DOHH2 (cell line): ENCODE measurements around the gene POLDIP2.
A peak's percentile ranks its signal among the peaks of the same experiment; 100 is the strongest.

Experiments used
- H3F3A ChIP-seq: fragments of 200-600 bp; sonication (generic), shearing (Covaris generic); 2 replicates; pipeline ENCODE4 v1.6.0; 2016; ENCODE audit warnings: antibody characterized with exemption, mild to moderate bottlenecking; ENCODE audit not compliant: control insufficient read depth, insufficient read depth
- H3K27ac ChIP-seq: fragments of 200-600 bp; sonication (generic); 2 replicates; pipeline ENCODE4 v1.5.1; 2014; ENCODE audit warnings: low read depth, mild to moderate bottlenecking, low read length, moderate library complexity
- H3K27me3 ChIP-seq: fragments of 200-600 bp; sonication (generic); 2 replicates; pipeline ENCODE4 v1.6.1; 2014; ENCODE audit warnings: mild to moderate bottlenecking, low read length, mixed read lengths; ENCODE audit not compliant: control insufficient read depth
- H3K36me3 ChIP-seq: fragments of 200-600 bp; sonication (generic); 2 replicates; pipeline ENCODE4 v1.6.1; 2014; ENCODE audit warnings: mild to moderate bottlenecking, low read length, moderate library complexity, mixed read lengths; ENCODE audit not compliant: control insufficient read depth
- H3K4me1 ChIP-seq: fragments of 200-600 bp; sonication (generic); 2 replicates; pipeline ENCODE4 v1.6.1; 2014; ENCODE audit warnings: mild to moderate bottlenecking, low read length, mixed read lengths; ENCODE audit not compliant: control insufficient read depth
- H3K4me2 ChIP-seq: fragments of 200-600 bp; sonication (generic); 2 replicates; pipeline ENCODE4 v1.6.0; 2014; ENCODE audit warnings: mild to moderate bottlenecking, low read length, moderate library complexity
- H3K4me3 ChIP-seq: fragments of 200-600 bp; sonication (generic); 2 replicates; pipeline ENCODE4 v1.5.1; 2014; ENCODE audit warnings: mild to moderate bottlenecking, low read length, mixed read lengths
- H3K79me2 ChIP-seq: fragments of 200-600 bp; sonication (generic); 2 replicates; pipeline ENCODE4 v1.6.1; 2014; ENCODE audit warnings: mild to moderate bottlenecking, low read length, mixed read lengths; ENCODE audit not compliant: control insufficient read depth
- H3K9me2 ChIP-seq: fragments of 200-600 bp; sonication (generic); replicated peaks from 2 replicates; pipeline ENCODE4 v1.6.1; 2014; ENCODE audit warnings: mild to moderate bottlenecking, low read length, mixed read lengths; ENCODE audit not compliant: control insufficient read depth
- H3K9me3 ChIP-seq: fragments of 200-600 bp; sonication (generic); 2 replicates; pipeline ENCODE4 v1.6.1; 2014; ENCODE audit warnings: antibody characterized with exemption, low read length, mixed read lengths; ENCODE audit not compliant: control insufficient read depth, insufficient read depth
- H4K20me1 ChIP-seq: fragments of 200-600 bp; sonication (generic); 2 replicates; pipeline ENCODE4 v1.6.0; 2014; ENCODE audit warnings: low read depth, mild to moderate bottlenecking, antibody characterized with exemption, low read length, moderate library complexity; ENCODE audit not compliant: control insufficient read depth, insufficient read depth
- CTCF ChIP-seq: fragments of 200-600 bp; sonication (generic); IDR thresholded peaks from one replicate; pipeline ENCODE4 v1.5.1; 2014; ENCODE audit warnings: antibody characterized with exemption, mild to moderate bottlenecking, low read depth, low read length; ENCODE audit not compliant: poor library complexity, severe bottlenecking
- EZH2phosphoT487 ChIP-seq: fragments of 200-600 bp; sonication (generic); IDR thresholded peaks from 2 replicates; pipeline ENCODE4 v1.6.1; 2017; ENCODE audit warnings: borderline replicate concordance, mild to moderate bottlenecking, antibody characterized with exemption, low read length, moderate library complexity, mixed read lengths

The POLDIP2 gene

DNA sequence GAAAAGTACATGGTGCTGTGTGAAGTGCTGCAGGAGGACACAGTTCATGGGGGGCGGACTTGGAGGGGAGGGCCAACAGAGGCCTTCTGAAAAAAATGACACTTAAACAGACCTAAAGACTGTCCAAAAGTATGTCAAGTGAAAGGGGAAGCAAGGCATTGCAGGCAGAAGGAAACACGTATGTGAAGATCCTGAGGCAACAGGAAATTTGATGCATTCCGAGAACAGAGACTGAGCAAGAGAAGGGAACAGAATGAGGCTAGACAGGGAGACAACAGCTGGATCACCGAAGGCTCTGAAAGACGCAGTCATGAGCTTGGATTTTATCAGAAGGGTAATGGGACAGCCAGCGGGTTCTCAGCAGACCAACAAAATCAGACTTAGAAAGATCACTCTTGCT lies 23.2 kb downstream of the POLDIP2 start:
- no peaks in the 10 kb centered on the region for H3K27me3 ChIP-seq
- no peaks in the 10 kb centered on the region for H3K9me3 ChIP-seq
- peak overlapping the region; percentile 88 for H3K4me2 ChIP-seq
- H3K27ac ChIP-seq: no peak overlapping the region
- H3K36me3 ChIP-seq: peaks cover 3% of the 10 kb centered on the region
- H3K9me2 ChIP-seq: no peaks in the 10 kb centered on the region
- peaks cover 20% of the 10 kb centered on the region for H3K4me1 ChIP-seq
- H3F3A ChIP-seq: peaks cover 6% of the 10 kb centered on the region
- TF ChIP-seq EZH2phosphoT487 (no peak), CTCF (no peak)
- H4K20me1 ChIP-seq: 0 out of 2 replicates have a peak, but pooled peaks cover 3% of the 10 kb centered on the region
- H3K79me2 ChIP-seq: peaks cover 37% of the 10 kb centered on the region
- H3K4me3 ChIP-seq: peak overlapping the region; percentile 99

GRCh38 chr17:28333083-28333746 lies 24.1 kb downstream of the POLDIP2 start:
- Histone ChIP-seq H3K4me3 (no peak overlapping the region), H3K4me1 (peaks cover 20% of the 10 kb centered on the region), H3K9me3 (no peaks in the 10 kb centered on the region), H4K20me1 (no peaks in the 10 kb centered on the region), H3F3A (peaks cover 10% of the 10 kb centered on the region), H3K27ac (no peak overlapping the region), H3K79me2 (peaks cover 32% of the 10 kb centered on the region), H3K36me3 (peaks cover 13% of the 10 kb centered on the region), H3K9me2 (no peaks in the 10 kb centered on the region), H3K27me3 (no peaks in the 10 kb centered on the region), H3K4me2 (no peak overlapping the region)
- TF ChIP-seq CTCF (no peak), EZH2phosphoT487 (no peak)

DNA sequence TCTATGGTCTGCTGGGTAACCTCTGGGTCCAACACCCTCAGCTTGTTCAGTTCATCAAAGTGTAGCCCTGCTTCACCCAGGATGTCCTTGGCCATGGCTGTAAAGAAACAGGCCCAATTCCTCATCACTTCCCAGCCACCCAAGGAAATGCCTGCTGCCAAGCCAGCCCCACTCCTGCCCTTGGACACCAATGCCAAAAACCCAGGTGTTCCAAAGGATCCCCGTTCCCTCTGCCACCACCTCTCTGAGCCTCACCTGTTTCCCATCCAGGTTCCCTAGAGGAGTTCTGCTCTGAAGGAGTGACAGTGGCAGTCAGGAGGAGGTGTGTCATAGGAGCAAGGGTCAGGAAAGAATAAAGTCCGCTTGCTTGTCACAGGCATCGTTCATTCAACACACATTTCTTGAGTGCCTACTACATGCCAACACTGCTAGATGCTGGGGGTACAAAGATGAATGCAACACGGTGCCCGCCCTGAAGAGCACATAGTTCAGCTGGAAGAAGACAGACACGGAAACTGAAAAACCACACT lies 25.4 kb downstream of the POLDIP2 start:
- H3K4me1 ChIP-seq: peaks cover 19% of the 10 kb centered on the region
- H3K4me2 ChIP-seq: no peak overlapping the region
- TF ChIP-seq CTCF (no peak), EZH2phosphoT487 (no peak)
- no peak overlapping the region for H3K4me3 ChIP-seq
- peaks cover 26% of the 10 kb centered on the region for H3K36me3 ChIP-seq
- no peaks in the 10 kb centered on the region for H3K9me3 ChIP-seq
- no peaks in the 10 kb centered on the region for H3K9me2 ChIP-seq
- H3K27ac ChIP-seq: no peak overlapping the region
- peaks cover 22% of the 10 kb centered on the region for H3F3A ChIP-seq
- H3K79me2 ChIP-seq: peaks cover 29% of the 10 kb centered on the region
- H4K20me1 ChIP-seq: no peaks in the 10 kb centered on the region; the same call in 1 of the 2 replicates
- no peaks in the 10 kb centered on the region for H3K27me3 ChIP-seq
